ENCODE measurements around the gene BABAM2.

DNA sequence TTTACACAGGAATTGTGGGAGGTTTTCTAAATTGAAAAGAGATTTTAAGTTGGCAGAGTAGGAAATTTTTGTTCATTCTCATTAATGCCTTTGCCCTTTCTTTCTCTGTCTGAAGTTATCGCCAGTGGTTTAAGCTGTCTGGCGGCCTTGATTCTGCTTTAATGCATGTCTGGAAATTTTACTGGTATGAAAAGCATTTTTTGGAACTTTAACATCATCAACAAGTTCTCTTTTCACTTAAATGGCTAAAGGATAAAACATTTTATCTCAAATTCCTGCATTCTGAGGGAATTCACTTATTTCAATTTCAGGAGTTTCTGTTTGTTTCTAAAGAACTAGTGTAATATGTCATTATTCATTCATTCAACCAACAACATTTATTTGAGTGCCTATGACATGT is 268.3 kb downstream of the BABAM2 start:
- TF ChIP-seq, protein P1, sequence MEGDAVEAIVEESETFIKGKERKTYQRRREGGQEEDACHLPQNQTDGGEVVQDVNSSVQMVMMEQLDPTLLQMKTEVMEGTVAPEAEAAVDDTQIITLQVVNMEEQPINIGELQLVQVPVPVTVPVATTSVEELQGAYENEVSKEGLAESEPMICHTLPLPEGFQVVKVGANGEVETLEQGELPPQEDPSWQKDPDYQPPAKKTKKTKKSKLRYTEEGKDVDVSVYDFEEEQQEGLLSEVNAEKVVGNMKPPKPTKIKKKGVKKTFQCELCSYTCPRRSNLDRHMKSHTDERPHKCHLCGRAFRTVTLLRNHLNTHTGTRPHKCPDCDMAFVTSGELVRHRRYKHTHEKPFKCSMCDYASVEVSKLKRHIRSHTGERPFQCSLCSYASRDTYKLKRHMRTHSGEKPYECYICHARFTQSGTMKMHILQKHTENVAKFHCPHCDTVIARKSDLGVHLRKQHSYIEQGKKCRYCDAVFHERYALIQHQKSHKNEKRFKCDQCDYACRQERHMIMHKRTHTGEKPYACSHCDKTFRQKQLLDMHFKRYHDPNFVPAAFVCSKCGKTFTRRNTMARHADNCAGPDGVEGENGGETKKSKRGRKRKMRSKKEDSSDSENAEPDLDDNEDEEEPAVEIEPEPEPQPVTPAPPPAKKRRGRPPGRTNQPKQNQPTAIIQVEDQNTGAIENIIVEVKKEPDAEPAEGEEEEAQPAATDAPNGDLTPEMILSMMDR (conservative IDR thresholded peaks at IDR 0.05; ENCODE audit: low read depth, low read length): no peak
- TF ChIP-seq EZH2 (IDR thresholded peaks at IDR 0.05; ENCODE audit: low read length, unreplicated experiment): no peak
- no peak for TF ChIP-seq EZH2phosphoT487 (IDR thresholded peaks at IDR 0.05; ENCODE audit: borderline replicate concordance, low read length)

All from PC-3 (cell line).